Activated naive CD8-positive, alpha-beta T cell treated with anti-CD3 and anti-CD28 coated beads for 36 hours (primary cell): ENCODE results near the gene ZDHHC11B. TPM values are rescaled to one million over a fixed set of nuclear protein-coding genes. Genes with fewer than 3 reads are reported as not detected.
"Not testable (repeated sequence)": the region's sequence is repeated elsewhere in the genome, so short reads cannot be mapped to it uniquely, and the experiment has no call there.

Source experiments
- DNase-seq: peaks from one replicate; pipeline ENCODE4 v3.0.0; 2021
- H3K27ac Mint-ChIP-seq: one replicate; pipeline ENCODE4 v1.8.0; 2022; ENCODE audit warnings: mild to moderate bottlenecking, moderate library complexity, mixed read lengths
- H3K27me3 Mint-ChIP-seq: one replicate; pipeline ENCODE4 v1.8.0; 2022; ENCODE audit warnings: mild to moderate bottlenecking, mixed read lengths
- H3K36me3 Mint-ChIP-seq: one replicate; pipeline ENCODE4 v1.8.0; 2021; ENCODE audit warnings: mild to moderate bottlenecking, mixed read lengths
- H3K4me1 Mint-ChIP-seq: one replicate; pipeline ENCODE4 v1.8.0; 2021; ENCODE audit warnings: mixed read lengths
- H3K4me3 Mint-ChIP-seq: one replicate; pipeline ENCODE4 v1.8.0; 2022; ENCODE audit warnings: mild to moderate bottlenecking, moderate library complexity, mixed read lengths
- H3K9me3 Mint-ChIP-seq: one replicate; pipeline ENCODE4 v1.8.0; 2022; ENCODE audit warnings: mixed read lengths
- total RNA-seq, 2 experiments: library from RNA; stranded (reverse); gene quantifications; one replicate each; pipeline ENCODE4 v1.2.3, GENCODE V29; 2021

The ZDHHC11B gene
- total RNA-seq, 2 experiments from 2014 or later: not detected

- Mint-ChIP-seq H3K27me3 (no peaks in the 10 kb centered on the region), H3K4me1 (no peaks in the 10 kb centered on the region), H3K4me3 (no peak overlapping the region), H3K9me3 (no peaks in the 10 kb centered on the region), H3K36me3 (no peaks in the 10 kb centered on the region), H3K27ac (no peak overlapping the region)
- no peak for DNase-seq
Observed at GRCh38 chr5:683551-684481, 100.7 kb downstream of the ZDHHC11B start.

GRCh38 chr5:682651-683358 is 101.7 kb downstream of the ZDHHC11B start:
- H3K9me3 Mint-ChIP-seq, H3K27ac Mint-ChIP-seq, DNase-seq, H3K36me3 Mint-ChIP-seq, H3K27me3 Mint-ChIP-seq, H3K4me1 Mint-ChIP-seq, H3K4me3 Mint-ChIP-seq: not testable (repeated sequence)

GRCh38 chr5:682216-682615 is 102.3 kb downstream of the ZDHHC11B start:
- not testable (repeated sequence) for H3K9me3 Mint-ChIP-seq, DNase-seq, H3K27ac Mint-ChIP-seq

GRCh38 chr5:681317-682191 is 103.0 kb downstream of the ZDHHC11B start:
- DNase-seq, H3K27ac Mint-ChIP-seq, H3K27me3 Mint-ChIP-seq, H3K4me3 Mint-ChIP-seq, H3K4me1 Mint-ChIP-seq, H3K36me3 Mint-ChIP-seq, H3K9me3 Mint-ChIP-seq: not testable (repeated sequence)

More at GRCh38 chr5:682216-682615, 102.3 kb downstream of the ZDHHC11B start:
- H3K36me3 Mint-ChIP-seq, H3K4me3 Mint-ChIP-seq, H3K4me1 Mint-ChIP-seq, H3K27me3 Mint-ChIP-seq: not testable (repeated sequence)

GRCh38 chr5:680836-681235 is 103.7 kb downstream of the ZDHHC11B start:
- H3K36me3 Mint-ChIP-seq, H3K27me3 Mint-ChIP-seq, DNase-seq, H3K4me1 Mint-ChIP-seq, H3K4me3 Mint-ChIP-seq, H3K27ac Mint-ChIP-seq, H3K9me3 Mint-ChIP-seq: not testable (repeated sequence)

GRCh38 chr5:680118-680795 is 104.3 kb downstream of the ZDHHC11B start:
- H3K9me3 Mint-ChIP-seq, H3K27me3 Mint-ChIP-seq, H3K4me3 Mint-ChIP-seq, H3K36me3 Mint-ChIP-seq, H3K4me1 Mint-ChIP-seq, DNase-seq, H3K27ac Mint-ChIP-seq: not testable (repeated sequence)

- not testable (repeated sequence) for H3K27ac Mint-ChIP-seq, H3K4me3 Mint-ChIP-seq, DNase-seq, H3K36me3 Mint-ChIP-seq, H3K9me3 Mint-ChIP-seq, H3K27me3 Mint-ChIP-seq, H3K4me1 Mint-ChIP-seq
Observed at GRCh38 chr5:679166-679895, 105.2 kb downstream of the ZDHHC11B start.

GRCh38 chr5:678521-678920 is 106.0 kb downstream of the ZDHHC11B start:
- H3K9me3 Mint-ChIP-seq, H3K36me3 Mint-ChIP-seq, DNase-seq, H3K4me3 Mint-ChIP-seq, H3K4me1 Mint-ChIP-seq, H3K27ac Mint-ChIP-seq: not testable (repeated sequence)
- H3K27me3 Mint-ChIP-seq: peaks cover 12% of the 10 kb centered on the region

GRCh38 chr5:677131-678101 is 107.1 kb downstream of the ZDHHC11B start:
- Mint-ChIP-seq H3K4me3 (no peak overlapping the region), H3K4me1 (peaks cover 7% of the 10 kb centered on the region), H3K9me3 (no peaks in the 10 kb centered on the region), H3K36me3 (no peaks in the 10 kb centered on the region), H3K27me3 (peaks cover 19% of the 10 kb centered on the region), H3K27ac (no peak overlapping the region)
- no peak for DNase-seq

GRCh38 chr5:676699-677076 is 107.8 kb downstream of the ZDHHC11B start:
- H3K27ac Mint-ChIP-seq: no peak overlapping the region
- no peaks in the 10 kb centered on the region for H3K36me3 Mint-ChIP-seq
- H3K4me3 Mint-ChIP-seq: no peak overlapping the region
- H3K4me1 Mint-ChIP-seq: peaks cover 8% of the 10 kb centered on the region
- no peaks in the 10 kb centered on the region for H3K9me3 Mint-ChIP-seq
- DNase-seq: no peak
- H3K27me3 Mint-ChIP-seq: peaks cover 19% of the 10 kb centered on the region

GRCh38 chr5:675871-676698 is 108.4 kb downstream of the ZDHHC11B start:
- H3K4me3 Mint-ChIP-seq: no peak overlapping the region
- DNase-seq: no peak
- H3K4me1 Mint-ChIP-seq: peaks cover 8% of the 10 kb centered on the region
- H3K9me3 Mint-ChIP-seq: no peaks in the 10 kb centered on the region
- peaks cover 19% of the 10 kb centered on the region for H3K27me3 Mint-ChIP-seq
- no peak overlapping the region for H3K27ac Mint-ChIP-seq
- H3K36me3 Mint-ChIP-seq: no peaks in the 10 kb centered on the region

GRCh38 chr5:675111-675870 is 109.2 kb downstream of the ZDHHC11B start:
- no peak for DNase-seq
- no peaks in the 10 kb centered on the region for H3K36me3 Mint-ChIP-seq
- H3K27ac Mint-ChIP-seq: no peak overlapping the region
- H3K4me3 Mint-ChIP-seq: no peak overlapping the region
- no peaks in the 10 kb centered on the region for H3K9me3 Mint-ChIP-seq
- peaks cover 19% of the 10 kb centered on the region for H3K27me3 Mint-ChIP-seq
- H3K4me1 Mint-ChIP-seq: peaks cover 8% of the 10 kb centered on the region
